Gastrocnemius medialis (tissue), 4 donors: ENCODE data around the gene CACNA1S.

Source experiments
- CTCF ChIP-seq, 5 experiments: fragments of 450-650 bp in 3 of 5; fragments of 200-600 bp in 2 of 5; sonication (generic) in 2 of 5; IDR thresholded peaks in 4 of 5; conservative IDR thresholded peaks in 1 of 5; 1 replicate in 4 of 5; 2 replicates in 1 of 5; pipeline ENCODE4 v1.5.1; 2016 to 2019; ENCODE audit warnings: antibody characterized with exemption in 5 of 5, mild to moderate bottlenecking in 3 of 5, moderate library complexity in 3 of 5
- POLR2A ChIP-seq, 2 donors: fragments of 450-650 bp; IDR thresholded peaks; one replicate each; pipeline ENCODE4 v1.6.1; 2017; ENCODE audit warnings: antibody characterized with exemption in 2 of 2, mild to moderate bottlenecking in 2 of 2, moderate library complexity in 2 of 2

GRCh38 chr1:201114245-201115131 is 2.3 kb upstream of the CACNA1S start:
- TF ChIP-seq CTCF (IDR thresholded peaks at IDR 0.05 in 4 of 5, conservative IDR thresholded peaks at IDR 0.05 in 1 of 5), result peak; percentile 86 to 97 (median 93)
- TF ChIP-seq POLR2A (IDR thresholded peaks at IDR 0.05), result peak; percentile 12 to 58
